Hepatocyte (in vitro differentiated cells): ENCODE measurements around the gene CKS1B.

Experiments used
- EZH2 ChIP-seq: fragments of 200-600 bp; sonication (generic); IDR thresholded peaks from 2 replicates; pipeline ENCODE4 v1.6.1; 2016; ENCODE audit warnings: antibody characterized with exemption, mild to moderate bottlenecking, borderline replicate concordance
- TF ChIP-seq, protein P1 (sequence below): fragments of 200-600 bp; sonication (generic); IDR thresholded peaks from 2 replicates; pipeline ENCODE4 v1.5.1; 2016; ENCODE audit warnings: antibody characterized with exemption, mild to moderate bottlenecking; ENCODE audit not compliant: poor library complexity

DNA sequence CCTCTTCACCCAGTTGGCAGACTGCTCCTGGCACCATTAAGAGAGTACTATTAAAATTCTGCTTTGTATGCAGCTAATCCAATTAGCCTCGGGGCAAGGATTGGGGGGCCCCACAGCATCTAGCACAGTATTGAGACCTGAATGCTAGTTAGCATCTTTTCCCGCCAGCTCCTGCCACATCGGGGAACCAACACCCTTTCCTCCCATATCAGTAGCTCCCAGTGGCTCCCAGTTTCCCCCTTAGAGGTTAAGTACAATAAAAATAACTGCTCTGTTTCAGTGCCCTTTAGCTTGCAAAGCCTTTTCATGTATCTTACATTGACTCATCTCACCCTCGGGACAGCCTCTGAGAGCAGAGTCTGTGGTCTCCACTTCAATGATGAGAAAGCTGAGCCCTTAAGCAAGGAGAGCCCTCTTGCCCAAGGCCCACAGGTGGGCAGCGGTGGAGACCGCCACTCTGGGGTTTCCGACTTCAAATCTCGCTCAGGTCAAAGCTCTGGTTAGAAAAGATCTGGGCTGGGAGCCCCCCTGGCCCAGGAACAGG, 33.8 kb upstream of the CKS1B start:
- TF ChIP-seq, protein P1, sequence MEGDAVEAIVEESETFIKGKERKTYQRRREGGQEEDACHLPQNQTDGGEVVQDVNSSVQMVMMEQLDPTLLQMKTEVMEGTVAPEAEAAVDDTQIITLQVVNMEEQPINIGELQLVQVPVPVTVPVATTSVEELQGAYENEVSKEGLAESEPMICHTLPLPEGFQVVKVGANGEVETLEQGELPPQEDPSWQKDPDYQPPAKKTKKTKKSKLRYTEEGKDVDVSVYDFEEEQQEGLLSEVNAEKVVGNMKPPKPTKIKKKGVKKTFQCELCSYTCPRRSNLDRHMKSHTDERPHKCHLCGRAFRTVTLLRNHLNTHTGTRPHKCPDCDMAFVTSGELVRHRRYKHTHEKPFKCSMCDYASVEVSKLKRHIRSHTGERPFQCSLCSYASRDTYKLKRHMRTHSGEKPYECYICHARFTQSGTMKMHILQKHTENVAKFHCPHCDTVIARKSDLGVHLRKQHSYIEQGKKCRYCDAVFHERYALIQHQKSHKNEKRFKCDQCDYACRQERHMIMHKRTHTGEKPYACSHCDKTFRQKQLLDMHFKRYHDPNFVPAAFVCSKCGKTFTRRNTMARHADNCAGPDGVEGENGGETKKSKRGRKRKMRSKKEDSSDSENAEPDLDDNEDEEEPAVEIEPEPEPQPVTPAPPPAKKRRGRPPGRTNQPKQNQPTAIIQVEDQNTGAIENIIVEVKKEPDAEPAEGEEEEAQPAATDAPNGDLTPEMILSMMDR: no peak
- TF ChIP-seq EZH2: no peak
